WTC11 (cell line): Measurements from ENCODE around the gene THRA. TPM values are rescaled to one million over a fixed set of nuclear protein-coding genes. Genes with fewer than 3 reads are reported as not detected.

ENCODE experiments used
- ATAC-seq: fragments of 200-7000 bp; cut with Tn5 transposase; 2 replicates; pipeline ENCODE4 v1.10.0; 2021; ENCODE audit warnings: mild to moderate bottlenecking, moderate library complexity
- CTCF ChIA-PET: fragments of 300-600 bp; sonication (Branson Sonifier 250); formaldehyde crosslinking; loops from one replicate; lab custom pipeline; 2021; ENCODE audit warnings: antibody characterized with exemption; lab: Charles Lee
- POLR2A ChIA-PET: fragments of 350-600 bp; sonication (Branson Sonifier 250); formaldehyde crosslinking; loops from one replicate; lab custom pipeline; 2021; ENCODE audit warnings: antibody characterized with exemption; lab: Charles Lee
- DNase-seq: peaks from one replicate; pipeline ENCODE4 v3.0.0; 2021; ENCODE audit warnings: low spot score
- H3K27ac Mint-ChIP-seq: 2 replicates; pipeline ENCODE4 v1.8.0; 2021; ENCODE audit warnings: mixed read lengths
- H3K27me3 Mint-ChIP-seq: 2 replicates; pipeline ENCODE4 v1.8.0; 2021; ENCODE audit warnings: low read depth, mild to moderate bottlenecking, moderate library complexity, mixed read lengths
- H3K36me3 Mint-ChIP-seq: 2 replicates; pipeline ENCODE4 v1.8.0; 2021; ENCODE audit warnings: mixed read lengths
- H3K4me1 Mint-ChIP-seq: 2 replicates; pipeline ENCODE4 v1.8.0; 2022; ENCODE audit warnings: mixed read lengths
- H3K4me3 Mint-ChIP-seq: 2 replicates; pipeline ENCODE4 v1.8.0; 2021; ENCODE audit warnings: mild to moderate bottlenecking, moderate library complexity, mixed read lengths
- H3K9me3 Mint-ChIP-seq: 2 replicates; pipeline ENCODE4 v1.8.0; 2021; ENCODE audit warnings: mixed read lengths
- ARID4B ChIP-seq: sonication (generic); formaldehyde crosslinking; IDR thresholded peaks from 2 replicates; pipeline ENCODE4 v1.8.0; 2023; ENCODE audit warnings: missing genetic modification reagents, mild to moderate bottlenecking, borderline replicate concordance
- E2F4 ChIP-seq: sonication (generic); formaldehyde crosslinking; IDR thresholded peaks from 2 replicates; pipeline ENCODE4 v1.8.1; 2022; ENCODE audit warnings: low read depth, mild to moderate bottlenecking, moderate library complexity, missing genetic modification reagents, borderline replicate concordance
- ETV6 ChIP-seq: sonication (generic); formaldehyde crosslinking; IDR thresholded peaks from 2 replicates; pipeline ENCODE4 v1.8.1; 2022; ENCODE audit warnings: mild to moderate bottlenecking, missing genetic modification reagents
- GRHL2 ChIP-seq: fragments of 250-450 bp; sonication (Bioruptor Pico); IDR thresholded peaks from 2 replicates; pipeline ENCODE4 v1.8.0; 2022; ENCODE audit warnings: mild to moderate bottlenecking, moderate library complexity; ENCODE audit not compliant: insufficient replicate concordance, severe bottlenecking
- RORB ChIP-seq: fragments of 250-450 bp; sonication (Bioruptor Pico); IDR thresholded peaks from 2 replicates; pipeline ENCODE4 v1.9.0; 2021; ENCODE audit warnings: mild to moderate bottlenecking
- ZNF121 ChIP-seq: sonication (generic); formaldehyde crosslinking; IDR thresholded peaks from 2 replicates; pipeline ENCODE4 v1.8.0; 2023; ENCODE audit warnings: missing genetic modification reagents
- ZNF281 ChIP-seq: sonication (generic); formaldehyde crosslinking; IDR thresholded peaks from 2 replicates; pipeline ENCODE4 v1.8.0; 2023; ENCODE audit warnings: mild to moderate bottlenecking, missing genetic modification reagents
- ZNF317 ChIP-seq: sonication (generic); formaldehyde crosslinking; IDR thresholded peaks from 2 replicates; pipeline ENCODE4 v1.8.1; 2023; ENCODE audit warnings: low read depth, mild to moderate bottlenecking, moderate library complexity, missing genetic modification reagents, borderline replicate concordance
- ZNF416 ChIP-seq: fragments of 250-450 bp; sonication (Bioruptor Pico); IDR thresholded peaks from 2 replicates; pipeline ENCODE4 v1.9.0; 2021; ENCODE audit warnings: mild to moderate bottlenecking, inconsistent platforms
- ZNF425 ChIP-seq: fragments of 250-450 bp; sonication (Bioruptor Pico); conservative IDR thresholded peaks from 2 replicates; pipeline ENCODE4 v1.9.0; 2021; ENCODE audit warnings: mild to moderate bottlenecking
- total RNA-seq: library from RNA; stranded (reverse); gene quantifications from 3 replicates; pipeline ENCODE4 v1.2.3, GENCODE V29; 2021
- TF ChIP-seq, protein P1 (sequence below): fragments of 250-450 bp; sonication (Bioruptor Pico); IDR thresholded peaks from 2 replicates; pipeline ENCODE4 v1.9.0; 2021; ENCODE audit warnings: mild to moderate bottlenecking, borderline replicate concordance
- TF ChIP-seq, protein P2 (sequence below): sonication (generic); formaldehyde crosslinking; IDR thresholded peaks from 2 replicates; pipeline ENCODE4 v1.8.1; 2022; ENCODE audit warnings: low read depth, missing genetic modification reagents, borderline replicate concordance

The THRA gene
- total RNA-seq, 1 experiment from 2014 or later = 15.9 TPM

DNA sequence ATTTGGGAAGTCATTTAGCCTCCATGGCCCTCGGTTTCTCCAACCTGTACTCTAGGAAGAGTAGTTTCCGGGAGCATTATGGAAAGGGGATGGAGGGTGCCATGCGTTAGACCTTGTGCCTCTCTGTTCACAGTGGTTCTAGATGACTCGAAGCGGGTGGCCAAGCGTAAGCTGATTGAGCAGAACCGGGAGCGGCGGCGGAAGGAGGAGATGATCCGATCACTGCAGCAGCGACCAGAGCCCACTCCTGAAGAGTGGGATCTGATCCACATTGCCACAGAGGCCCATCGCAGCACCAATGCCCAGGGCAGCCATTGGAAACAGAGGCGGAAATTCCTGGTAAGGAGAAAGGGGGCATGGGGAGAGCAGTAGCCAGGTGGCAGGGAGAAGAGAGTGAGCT lies 21.7 kb downstream of the THRA start:
- H3K4me1 Mint-ChIP-seq = peaks cover 6% of the 10 kb centered on the region
- no peak for ATAC-seq
- no peak overlapping the region for H3K4me3 Mint-ChIP-seq
- TF ChIP-seq E2F4 (CRISPR knock-in tag) (no peak), ZNF281 (CRISPR knock-in tag) (no peak), ZNF425 (CRISPR knock-in tag) (no peak), ZNF317 (CRISPR knock-in tag) (no peak), ARID4B (no peak), ETV6 (no peak), GRHL2 (CRISPR knock-in tag) (no peak), ZNF416 (CRISPR knock-in tag) (no peak), ZNF121 (CRISPR knock-in tag) (no peak), RORB (CRISPR knock-in tag) (no peak)
- TF ChIP-seq, protein P1, sequence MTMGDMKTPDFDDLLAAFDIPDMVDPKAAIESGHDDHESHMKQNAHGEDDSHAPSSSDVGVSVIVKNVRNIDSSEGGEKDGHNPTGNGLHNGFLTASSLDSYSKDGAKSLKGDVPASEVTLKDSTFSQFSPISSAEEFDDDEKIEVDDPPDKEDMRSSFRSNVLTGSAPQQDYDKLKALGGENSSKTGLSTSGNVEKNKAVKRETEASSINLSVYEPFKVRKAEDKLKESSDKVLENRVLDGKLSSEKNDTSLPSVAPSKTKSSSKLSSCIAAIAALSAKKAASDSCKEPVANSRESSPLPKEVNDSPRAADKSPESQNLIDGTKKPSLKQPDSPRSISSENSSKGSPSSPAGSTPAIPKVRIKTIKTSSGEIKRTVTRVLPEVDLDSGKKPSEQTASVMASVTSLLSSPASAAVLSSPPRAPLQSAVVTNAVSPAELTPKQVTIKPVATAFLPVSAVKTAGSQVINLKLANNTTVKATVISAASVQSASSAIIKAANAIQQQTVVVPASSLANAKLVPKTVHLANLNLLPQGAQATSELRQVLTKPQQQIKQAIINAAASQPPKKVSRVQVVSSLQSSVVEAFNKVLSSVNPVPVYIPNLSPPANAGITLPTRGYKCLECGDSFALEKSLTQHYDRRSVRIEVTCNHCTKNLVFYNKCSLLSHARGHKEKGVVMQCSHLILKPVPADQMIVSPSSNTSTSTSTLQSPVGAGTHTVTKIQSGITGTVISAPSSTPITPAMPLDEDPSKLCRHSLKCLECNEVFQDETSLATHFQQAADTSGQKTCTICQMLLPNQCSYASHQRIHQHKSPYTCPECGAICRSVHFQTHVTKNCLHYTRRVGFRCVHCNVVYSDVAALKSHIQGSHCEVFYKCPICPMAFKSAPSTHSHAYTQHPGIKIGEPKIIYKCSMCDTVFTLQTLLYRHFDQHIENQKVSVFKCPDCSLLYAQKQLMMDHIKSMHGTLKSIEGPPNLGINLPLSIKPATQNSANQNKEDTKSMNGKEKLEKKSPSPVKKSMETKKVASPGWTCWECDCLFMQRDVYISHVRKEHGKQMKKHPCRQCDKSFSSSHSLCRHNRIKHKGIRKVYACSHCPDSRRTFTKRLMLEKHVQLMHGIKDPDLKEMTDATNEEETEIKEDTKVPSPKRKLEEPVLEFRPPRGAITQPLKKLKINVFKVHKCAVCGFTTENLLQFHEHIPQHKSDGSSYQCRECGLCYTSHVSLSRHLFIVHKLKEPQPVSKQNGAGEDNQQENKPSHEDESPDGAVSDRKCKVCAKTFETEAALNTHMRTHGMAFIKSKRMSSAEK (CRISPR knock-in tag) = no peak
- TF ChIP-seq, protein P2, sequence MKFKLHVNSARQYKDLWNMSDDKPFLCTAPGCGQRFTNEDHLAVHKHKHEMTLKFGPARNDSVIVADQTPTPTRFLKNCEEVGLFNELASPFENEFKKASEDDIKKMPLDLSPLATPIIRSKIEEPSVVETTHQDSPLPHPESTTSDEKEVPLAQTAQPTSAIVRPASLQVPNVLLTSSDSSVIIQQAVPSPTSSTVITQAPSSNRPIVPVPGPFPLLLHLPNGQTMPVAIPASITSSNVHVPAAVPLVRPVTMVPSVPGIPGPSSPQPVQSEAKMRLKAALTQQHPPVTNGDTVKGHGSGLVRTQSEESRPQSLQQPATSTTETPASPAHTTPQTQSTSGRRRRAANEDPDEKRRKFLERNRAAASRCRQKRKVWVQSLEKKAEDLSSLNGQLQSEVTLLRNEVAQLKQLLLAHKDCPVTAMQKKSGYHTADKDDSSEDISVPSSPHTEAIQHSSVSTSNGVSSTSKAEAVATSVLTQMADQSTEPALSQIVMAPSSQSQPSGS (CRISPR knock-in tag) = no peak
- TF ChIP-seq, all 79 proteins: peak for 0
- CTCF ChIA-PET = interaction anchor here (0.5 to 4.9 kb wide), 6 partner anchors 10 to 101 kb away, joined by 3 to 161 read pairs (median 34); no protein-coding TSS in a partner anchor
- H3K27ac Mint-ChIP-seq = no peak overlapping the region
- H3K9me3 Mint-ChIP-seq = no peaks in the 10 kb centered on the region
- no peak for DNase-seq
- no peaks in the 10 kb centered on the region for H3K27me3 Mint-ChIP-seq
- POLR2A ChIA-PET = no interaction called here
- H3K36me3 Mint-ChIP-seq = peaks cover 10% of the 10 kb centered on the region; the same call in 1 of the 2 replicates
